GM12878 (cell line): ENCODE data around the gene PKP3. TPM values are rescaled to one million over a fixed set of nuclear protein-coding genes. Genes with fewer than 3 reads are reported as not detected.

Source experiments
- ATAC-seq: fragments of 200-7000 bp; cut with Tn5 transposase; 3 replicates; pipeline ENCODE4 v1.9.1; 2020; ENCODE audit warnings: mild to moderate bottlenecking, moderate library complexity
- BruUV-seq: library from RNA; stranded (reverse); fragments of 400-500 nt; replicated peaks from 2 replicates; lab custom pipeline; 2021; lab: Mats Ljungman, UMichigan
- CTCF ChIA-PET: fragments of 300-600 bp; sonication (Branson Sonifier 250); formaldehyde crosslinking; extraction: SDS; loops from one replicate; lab custom pipeline; 2021; ENCODE audit warnings: inconsistent platforms; lab: Yijun Ruan, JAX
- POLR2A ChIA-PET: fragments of 350-600 bp; formaldehyde crosslinking; extraction: SDS; loops from one replicate; lab custom pipeline; 2021; ENCODE audit warnings: inconsistent platforms; lab: Charles Lee
- RAD21 ChIA-PET: fragments of 300-600 bp; sonication (Branson Sonifier 250); formaldehyde crosslinking; loops from one replicate; lab custom pipeline; 2023; ENCODE audit warnings: antibody characterized with exemption; ENCODE audit not compliant: unreplicated experiment; lab: Charles Lee
- SMC1A ChIA-PET: fragments of 300-600 bp; sonication (Branson Sonifier 250); formaldehyde crosslinking; loops from one replicate; lab custom pipeline; 2023; ENCODE audit not compliant: unreplicated experiment, uncharacterized antibody; lab: Charles Lee
- DNase-seq: peaks from one replicate; pipeline ENCODE4 v3.0.0-alpha.2; 2011; ENCODE audit warnings: low read depth, low spot score
- FAIRE-seq: peaks from 3 replicates; lab custom pipeline; 2011; peaks lifted over from hg19 to GRCh38; lab: Jason Lieb, UNC
- H2AFZ ChIP-seq: 2 replicates; pipeline ENCODE4 v1.6.0; 2011; ENCODE audit warnings: low read depth, low read length, control low read depth; ENCODE audit not compliant: control insufficient read depth
- H3K27ac ChIP-seq: 2 replicates; pipeline ENCODE4 v1.5.1; 2011; ENCODE audit warnings: control low read depth; ENCODE audit not compliant: control insufficient read depth, insufficient read depth
- H3K27me3 ChIP-seq, 2 experiments: replicated peaks in 1 of 2; 2 replicates each; pipeline versions ENCODE4 v1.6.0 to v1.6.1; 2011; ENCODE audit warnings: low read length in 1 of 2; ENCODE audit not compliant: control insufficient read depth in 2 of 2, insufficient read depth in 2 of 2
- H3K36me3 ChIP-seq, 2 experiments: 2 replicates each; pipeline ENCODE4 v1.5.1; 2011; ENCODE audit warnings: low read length in 1 of 2; ENCODE audit not compliant: control insufficient read depth in 2 of 2, insufficient read depth in 2 of 2
- H3K4me1 ChIP-seq: 2 replicates; pipeline ENCODE4 v1.6.1; 2011; ENCODE audit warnings: mild to moderate bottlenecking, low read length, moderate library complexity, mixed read lengths; ENCODE audit not compliant: control insufficient read depth, insufficient read depth
- H3K4me2 ChIP-seq: 2 replicates; pipeline ENCODE4 v1.6.0; 2011; ENCODE audit warnings: control low read depth; ENCODE audit not compliant: control insufficient read depth, insufficient read depth
- H3K4me3 ChIP-seq: fragments of 200-600 bp; sonication (generic); 2 replicates; pipeline ENCODE4 v1.5.1; 2016
- H3K79me2 ChIP-seq: 2 replicates; pipeline ENCODE4 v1.6.0; 2011; ENCODE audit warnings: low read length; ENCODE audit not compliant: control insufficient read depth, insufficient read depth
- H3K9ac ChIP-seq: 2 replicates; pipeline ENCODE4 v1.8.0; 2011; ENCODE audit warnings: low read length, control low read depth, mixed read lengths; ENCODE audit not compliant: control insufficient read depth, insufficient read depth
- H3K9me3 ChIP-seq: replicated peaks from 3 replicates; pipeline ENCODE4 v1.5.1; 2011; ENCODE audit warnings: mild to moderate bottlenecking, low read length; ENCODE audit not compliant: control insufficient read depth, insufficient read depth
- H4K20me1 ChIP-seq: 2 replicates; pipeline ENCODE4 v1.6.0; 2011; ENCODE audit not compliant: control insufficient read depth, insufficient read depth
- BHLHE40 ChIP-seq, 2 experiments: fragments of 450-650 bp in 1 of 2; IDR thresholded peaks; 2 replicates each; pipeline ENCODE4 v1.6.1; 2011 to 2017; ENCODE audit warnings: low read depth in 2 of 2, borderline replicate concordance in 1 of 2, improper control_type of control experiment in 1 of 2, low read length in 1 of 2, mild to moderate bottlenecking in 1 of 2
- CHD4 ChIP-seq: fragments of 200-600 bp; sonication (generic); IDR thresholded peaks from 2 replicates; pipeline ENCODE4 v1.6.1; 2016; ENCODE audit warnings: mild to moderate bottlenecking
- FOS ChIP-seq: IDR thresholded peaks from 3 replicates; pipeline ENCODE4 v1.6.1; 2011; ENCODE audit warnings: borderline replicate concordance; ENCODE audit not compliant: insufficient read length; ENCODE audit errors: extremely low read depth
- GATAD2B ChIP-seq: fragments of 450-650 bp; conservative IDR thresholded peaks from 2 replicates; pipeline ENCODE4 v1.6.1; 2017; ENCODE audit warnings: low read depth, mild to moderate bottlenecking, moderate library complexity
- PAX5 ChIP-seq: IDR thresholded peaks from 2 replicates; pipeline ENCODE4 v1.6.1; 2011; ENCODE audit warnings: low read depth, low read length, borderline replicate concordance
- SP1 ChIP-seq: IDR thresholded peaks from one replicate; pipeline ENCODE4 v1.6.1; 2011; ENCODE audit warnings: low read depth, low read length
- WGBS: methylation state at CpG from one replicate; pipeline ENCODE4 v1.1.6; 2016; ENCODE audit warnings: low lambda C conversion rate; ENCODE audit not compliant: insufficient replicate concordance, insufficient coverage; ENCODE audit errors: missing lambda C conversion rate; 5-methylcytosine and 5-hydroxymethylcytosine counted together
- in situ Hi-C: fragments of 300-500 bp; cut with MboI; formaldehyde crosslinking; loops from 9 replicates; pipeline ENCODE4 v1.14.3; 2018; ENCODE audit warnings: mixed read lengths
- intact Hi-C: fragments of 100-400 bp; cut with micrococcal nuclease; formaldehyde crosslinking; loops from one replicate; pipeline ENCODE4 v1.14.2; 2022; ENCODE audit not compliant: unreplicated experiment
- polyA plus RNA-seq, 11 experiments: library from polyadenylated mRNA; depleted of rRNA in 4 of 11; unstranded in 6 of 11; stranded (reverse) in 5 of 11; fragments of >200 nt; fragmentation: Nextera tagmentation in 4 of 11; fragmentation: Illumina TruSeq in 1 of 11; extraction: Ambion mirVana in 4 of 11; extraction: Trizol in 1 of 11; gene quantifications; 1 replicate in 1 of 11; 2 replicates in 10 of 11; pipeline versions ENCODE4 v1.2.1 to v1.2.3, GENCODE V29; 2011 to 2016; ENCODE audit warnings: inconsistent platforms in 2 of 11, missing spikeins in 2 of 11, low read depth in 1 of 11
- total RNA-seq, 4 experiments: library from RNA; depleted of rRNA in 3 of 4; stranded (reverse); fragments of >200 nt in 3 of 4; fragmentation: Illumina TruSeq in 1 of 4; extraction: Trizol in 1 of 4; gene quantifications; 2 replicates each; pipeline versions ENCODE4 v1.2.1 to v1.2.3, GENCODE V29; 2013 to 2021

The PKP3 gene
- total and polyA plus RNA-seq, 10 of the 15 experiments (the other 5 are each of a cell fraction or from before 2014, with no cell fraction given) = 0.45 to 0.90 TPM; not detected in 8

DNA sequence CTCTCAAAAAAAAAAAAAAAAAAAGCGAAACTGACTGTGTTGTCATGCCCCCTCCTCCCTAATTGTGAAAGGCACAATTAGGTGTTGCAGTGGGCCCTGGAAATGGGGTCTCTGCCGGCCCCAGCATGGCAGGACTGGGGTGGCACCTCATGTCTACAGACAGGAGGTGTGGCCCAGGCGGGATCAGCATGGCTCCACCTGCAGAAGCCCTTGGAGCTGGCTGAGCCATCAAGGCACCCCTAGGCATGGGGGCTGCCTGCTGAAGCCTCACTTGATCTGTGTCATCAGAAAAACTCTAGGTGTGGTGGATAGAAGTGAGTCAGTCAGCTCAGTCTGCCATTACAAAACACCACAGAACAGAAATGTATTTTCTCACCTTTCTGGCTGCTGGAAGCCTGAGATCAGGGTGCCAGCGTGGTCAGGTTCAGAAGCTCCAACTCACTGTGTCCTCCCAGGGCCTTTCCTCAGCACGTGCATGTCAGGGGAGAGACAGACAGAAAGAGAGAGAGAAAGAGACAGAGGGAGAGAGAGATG, 34.8 kb upstream of the PKP3 start:
- Histone ChIP-seq H3K27me3 (no peaks in the 10 kb centered on the region), H3K4me1 (peaks cover 12% of the 10 kb centered on the region), H3K4me3 (no peak overlapping the region), H3K4me2 (no peak overlapping the region), H3K9me3 (peaks cover 8% of the 10 kb centered on the region; the same call in 2 of the 3 replicates), H3K9ac (no peak overlapping the region), H3K27ac (no peak overlapping the region), H4K20me1 (no peaks in the 10 kb centered on the region), H2AFZ (no peak overlapping the region)
- no peak for DNase-seq
- ChIA-PET CTCF (interaction anchor here (0.7 to 2.7 kb wide), 4 partner anchors 12 to 108 kb away, joined by 3 to 12 read pairs (median 4); no protein-coding TSS in a partner anchor), RAD21 (interaction anchor here (1.1 to 1.2 kb wide), 2 partner anchors 11 to 109 kb away, joined by 3 read pairs; no protein-coding TSS in a partner anchor), POLR2A (interaction anchor here (0.6 kb wide), 1 partner anchor 54 kb away, joined by 9 read pairs; no protein-coding TSS in a partner anchor), SMC1A (no interaction called here)
- in situ Hi-C loops (loop anchor here (5.0 kb wide), 1 partner anchor 107 kb away; no protein-coding TSS in a partner anchor), intact Hi-C loops (loop anchor here (5.0 to 10.0 kb wide), 2 partner anchors 94 to 152 kb away; partner anchors contain the start of genes BET1L and RIC8A)
- FAIRE-seq = no peak
- no TSS peak for BruUV-seq
- 16% methylated on average over 5 of the region's 5 CpGs for WGBS
- ATAC-seq = peak; percentile 2; the same call in 1 of the 3 replicates
- no peak for TF ChIP-seq CHD4
- peak; percentile 50 to 72; a peak in 2 of 4 replicates for TF ChIP-seq BHLHE40 (IDR thresholded peaks at IDR 0.05; ENCODE audit: borderline replicate concordance in 1 of 2, low read depth in 2 of 2, low read length in 1 of 2)
- TF ChIP-seq, all 136 proteins: peak for 1
- Histone ChIP-seq H3K36me3 (no peaks in the 10 kb centered on the region), H3K79me2 (peaks cover 7% of the 10 kb centered on the region)

DNA sequence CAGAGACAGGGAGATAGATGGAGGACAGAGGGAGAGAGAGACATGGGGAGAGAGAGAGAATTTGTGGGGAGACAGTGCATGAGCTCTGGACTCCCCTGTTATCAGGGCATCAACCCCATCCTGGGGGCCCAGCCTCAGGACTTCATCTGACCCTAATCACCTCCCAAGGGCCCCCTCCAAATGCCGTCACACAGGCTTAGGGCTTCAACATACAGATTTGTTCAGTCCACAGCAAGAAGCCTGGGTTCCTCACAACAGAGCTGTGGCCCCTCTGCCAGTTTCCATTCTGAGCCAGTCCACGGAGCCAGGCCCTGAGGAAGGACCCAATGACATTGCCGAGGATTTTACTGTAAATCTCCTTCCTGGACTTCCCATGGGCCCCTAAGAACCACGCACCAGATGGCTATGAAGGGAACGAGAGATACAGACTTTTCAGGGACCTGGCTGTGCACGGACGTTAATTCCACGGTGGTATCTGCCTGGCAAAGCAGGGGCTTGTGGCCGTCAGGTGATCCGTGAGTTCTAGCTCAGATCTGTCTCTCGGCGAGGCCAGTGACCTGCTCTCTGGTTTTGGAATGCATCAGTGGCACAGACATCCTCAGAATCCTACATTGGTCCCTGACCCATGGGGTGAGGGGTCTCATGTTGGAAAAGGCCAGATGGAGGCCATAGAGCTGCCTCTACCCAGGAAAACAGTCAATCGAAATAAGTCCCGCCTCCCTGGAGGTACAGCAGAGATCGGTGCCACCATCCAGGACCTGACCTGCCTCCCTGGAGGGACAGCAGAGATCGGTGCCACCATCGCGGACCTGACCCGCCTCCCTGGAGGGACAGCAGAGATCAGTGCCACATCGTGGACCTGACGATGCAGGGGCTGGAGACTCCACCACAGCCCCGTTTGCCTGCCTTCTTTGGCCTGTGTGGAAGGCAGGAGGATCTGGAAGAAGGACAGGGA, 33.4 kb upstream of the PKP3 start:
- no peak for DNase-seq
- BruUV-seq = no TSS peak
- TF ChIP-seq FOS = no peak
- TF ChIP-seq PAX5 = no peak
- no peak for TF ChIP-seq SP1
- no peak for TF ChIP-seq GATAD2B
- TF ChIP-seq, all 136 proteins: peak for 0
- H3K4me1 ChIP-seq = peaks cover 2% of the 10 kb centered on the region
- no peaks in the 10 kb centered on the region for H3K36me3 ChIP-seq
- peaks cover 8% of the 10 kb centered on the region; the same call in 2 of the 3 replicates for H3K9me3 ChIP-seq
- H3K27me3 ChIP-seq = no peaks in the 10 kb centered on the region
- RAD21 ChIA-PET = no interaction called here
- whole genome bisulfite sequencing = 65% methylated on average over 22 of the region's 22 CpGs
- POLR2A ChIA-PET = no interaction called here
- FAIRE-seq (no peak), ATAC-seq (no peak)
- intact Hi-C loops (no loop called here), in situ Hi-C loops (loop anchor here (10.0 kb wide), 1 partner anchor 156 kb away; the partner anchor contains the start of genes BET1L and RIC8A)
- no peaks in the 10 kb centered on the region for H4K20me1 ChIP-seq
- H3K27ac ChIP-seq = no peak overlapping the region
- no peak overlapping the region for H3K4me2 ChIP-seq
- H2AFZ ChIP-seq = no peak overlapping the region
- H3K4me3 ChIP-seq = no peak overlapping the region
- CTCF ChIA-PET = interaction anchor here (0.9 to 6.7 kb wide), 5 partner anchors 46 to 158 kb away, joined by 4 to 45 read pairs (median 5); no protein-coding TSS in a partner anchor
- no peak overlapping the region for H3K9ac ChIP-seq
- peaks cover 2% of the 10 kb centered on the region for H3K79me2 ChIP-seq
- SMC1A ChIA-PET = interaction anchor here (0.6 kb wide), 1 partner anchor 110 kb away, joined by 3 read pairs; no protein-coding TSS in a partner anchor
